GM21381 (cell line): ENCODE measurements around the gene MAGI1.

Experiments
- ATAC-seq: cut with Tn5 transposase; IDR thresholded peaks from one replicate; pipeline ENCODE4 v1.9.1; 2021; ENCODE audit warnings: mild to moderate bottlenecking, moderate library complexity; ENCODE audit not compliant: unreplicated experiment

The MAGI1 gene

DNA sequence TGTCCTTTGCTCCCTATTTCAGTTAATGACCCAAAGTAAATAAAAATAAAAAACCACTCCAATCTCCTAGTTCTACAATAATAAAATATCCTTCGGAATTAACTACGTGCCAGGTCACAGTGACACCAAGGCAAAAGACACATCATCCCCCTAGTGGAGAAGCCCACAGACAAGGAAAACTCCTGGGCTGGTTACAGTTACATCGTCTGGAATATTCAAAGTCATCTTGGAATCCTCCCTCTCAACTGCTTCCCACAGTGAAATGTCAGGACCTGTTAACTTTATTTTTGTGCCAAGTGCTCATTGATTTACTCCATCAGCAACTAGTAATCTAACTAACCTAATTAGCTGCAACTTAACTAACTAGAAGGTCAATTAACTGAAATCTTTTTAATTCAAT lies 349.3 kb downstream of the MAGI1 start:
- no peak for ATAC-seq

- no peak for ATAC-seq
Observed at GRCh38 chr3:65687741-65688140, 351.0 kb downstream of the MAGI1 start.

DNA sequence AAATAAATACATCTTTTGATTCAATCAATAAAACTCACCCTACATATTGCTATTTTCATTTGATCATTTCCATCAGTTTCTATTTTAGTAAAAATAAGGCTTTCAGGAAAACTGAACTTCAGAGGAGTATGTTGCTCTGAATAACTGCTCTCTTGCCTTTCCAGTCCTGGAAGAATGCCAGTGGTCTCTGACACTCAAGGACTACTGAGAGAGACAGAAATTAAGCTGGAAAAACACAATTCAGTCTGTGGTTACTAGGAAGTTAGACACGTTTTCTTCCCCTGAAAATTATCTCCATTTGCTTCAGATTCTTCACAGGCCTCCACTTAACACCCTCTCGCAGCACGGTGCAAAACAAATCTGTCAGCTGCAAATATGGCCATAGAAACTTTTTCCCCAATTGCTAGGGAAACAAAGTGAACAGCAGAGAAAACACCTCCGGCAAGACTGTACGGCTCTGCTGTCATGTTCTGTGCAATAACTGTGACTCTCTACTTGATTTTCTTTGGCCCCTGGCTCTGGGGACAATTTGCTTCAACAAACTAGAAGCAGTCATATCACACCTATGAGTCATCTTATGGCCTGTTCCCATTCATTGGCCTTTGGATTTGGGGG lies 353.0 kb downstream of the MAGI1 start:
- ATAC-seq, result no peak

DNA sequence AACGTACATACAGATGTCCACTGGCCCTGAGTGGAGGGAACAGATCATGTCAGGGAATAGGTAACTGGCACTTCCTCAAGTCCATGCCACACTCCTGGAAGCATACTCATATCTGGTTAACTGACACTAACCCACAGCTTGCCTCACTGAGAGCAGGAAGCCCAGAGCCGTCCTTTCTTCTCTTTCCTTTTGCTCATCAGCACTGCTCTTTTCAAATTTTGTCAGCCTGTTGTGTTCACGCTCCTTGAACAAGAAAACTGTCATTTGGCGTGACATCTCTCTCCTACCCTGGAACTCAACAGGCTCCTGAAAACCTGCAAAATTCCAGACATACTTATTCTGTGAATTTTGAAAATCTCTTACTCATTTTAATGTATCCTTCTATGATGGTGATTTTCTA lies 360.2 kb downstream of the MAGI1 start:
- ATAC-seq, result no peak

DNA sequence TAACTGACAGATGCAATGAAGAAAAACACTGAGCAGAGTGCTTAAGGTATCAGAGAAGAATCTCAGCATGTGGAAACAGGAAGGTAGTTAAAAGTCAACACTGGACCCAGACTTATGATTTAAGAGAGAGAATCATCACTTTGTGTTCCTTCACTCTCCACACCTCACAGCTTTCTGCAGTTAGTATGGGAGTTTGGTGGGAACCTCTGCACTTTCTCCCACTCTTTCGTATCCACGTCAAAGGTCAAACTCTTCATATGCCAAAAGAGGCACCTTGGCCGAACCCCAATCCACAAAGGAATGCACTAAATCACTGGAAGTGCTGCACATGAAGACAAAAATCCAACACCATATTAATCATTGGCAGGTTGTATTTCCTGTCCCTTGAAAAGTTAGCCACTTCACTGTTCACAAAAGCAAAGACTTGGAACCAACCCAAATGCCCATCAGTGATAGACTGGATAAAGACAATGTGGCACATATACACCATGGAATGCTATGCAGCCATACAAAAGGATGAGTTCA lies 361.2 kb downstream of the MAGI1 start:
- ATAC-seq, result no peak

- ATAC-seq, result no peak
Observed at GRCh38 chr3:65676580-65676979, 362.1 kb downstream of the MAGI1 start.

DNA sequence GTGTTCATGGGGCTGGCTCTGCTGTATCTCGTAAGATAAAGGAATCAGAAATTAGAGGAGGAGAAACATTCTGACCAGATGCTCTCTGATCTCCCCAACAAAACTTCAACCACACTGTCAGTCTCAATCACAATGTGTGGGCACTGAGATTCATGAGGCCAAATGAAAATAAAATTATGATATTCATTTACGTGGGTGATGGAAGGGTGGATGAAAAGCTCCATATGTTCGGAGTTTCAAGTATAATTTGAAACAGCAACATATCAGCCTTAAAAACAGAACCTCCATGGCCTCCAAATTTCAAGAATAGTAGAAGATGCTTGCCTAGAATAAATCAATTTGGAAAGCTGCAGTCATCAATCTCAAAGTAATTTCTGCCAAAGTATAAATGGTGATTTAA lies 363.7 kb downstream of the MAGI1 start:
- ATAC-seq, result no peak

- no peak for ATAC-seq
Observed at GRCh38 chr3:65674226-65674625, 364.5 kb downstream of the MAGI1 start.

GRCh38 chr3:65672871-65673815 lies 365.6 kb downstream of the MAGI1 start:
- no peak for ATAC-seq

GRCh38 chr3:65672061-65672460 lies 366.7 kb downstream of the MAGI1 start:
- ATAC-seq, result no peak

GRCh38 chr3:65671004-65671403 lies 367.7 kb downstream of the MAGI1 start:
- ATAC-seq, result no peak

DNA sequence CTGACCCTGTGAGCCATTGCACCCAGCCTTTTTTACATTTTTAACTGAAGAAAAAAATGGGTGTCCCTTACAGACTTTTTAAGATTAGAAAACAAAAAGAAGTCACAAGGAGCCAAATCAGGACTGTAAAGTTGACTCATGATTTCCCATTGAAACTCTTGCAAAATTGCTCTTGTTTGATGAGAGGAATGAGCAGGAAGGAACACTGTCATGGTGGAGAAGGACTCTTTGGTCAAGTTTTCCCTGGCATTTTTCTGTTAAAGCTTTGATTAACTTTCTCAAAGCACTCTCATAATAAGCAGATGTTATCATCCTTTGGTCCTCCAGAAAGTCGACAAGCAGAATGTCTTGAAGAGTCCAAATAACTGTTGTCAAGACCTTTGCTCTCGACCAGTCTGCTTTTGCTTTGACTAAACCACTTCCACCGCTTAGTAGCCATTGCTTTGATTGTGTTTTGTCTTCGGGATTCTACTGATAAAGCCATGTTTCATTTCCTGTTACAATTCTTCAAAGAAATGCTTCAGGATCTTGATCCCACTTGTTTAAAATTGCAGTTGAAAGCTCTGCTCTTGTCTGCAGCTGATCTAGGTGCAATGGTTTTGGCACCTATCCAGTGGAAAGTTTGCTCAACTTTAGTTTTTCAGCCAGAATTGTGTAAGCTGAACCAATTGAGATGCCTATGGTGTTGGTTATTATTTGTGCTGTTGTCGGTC lies 369.4 kb downstream of the MAGI1 start:
- ATAC-seq, result no peak

DNA sequence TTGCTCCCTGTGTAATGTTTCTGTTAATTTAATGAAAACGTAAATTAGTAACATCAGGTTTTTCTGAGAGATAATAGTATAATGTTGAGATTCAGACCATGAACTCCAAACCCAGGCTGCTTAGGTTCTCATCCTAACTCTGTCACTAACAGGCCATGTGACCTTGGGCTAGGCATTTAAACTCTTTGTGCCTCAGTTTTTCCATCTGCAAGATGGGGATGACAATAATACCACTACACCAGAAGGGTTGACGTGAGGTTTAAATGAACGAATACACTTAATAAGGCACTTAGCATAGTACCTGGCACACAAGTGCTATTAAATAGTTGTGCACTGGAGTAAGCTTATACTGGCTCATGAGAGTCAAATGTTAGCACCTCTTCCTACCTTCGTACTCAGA lies 370.8 kb downstream of the MAGI1 start:
- no peak for ATAC-seq

- ATAC-seq, result no peak
Observed at GRCh38 chr3:65666448-65667091, 372.1 kb downstream of the MAGI1 start.

DNA sequence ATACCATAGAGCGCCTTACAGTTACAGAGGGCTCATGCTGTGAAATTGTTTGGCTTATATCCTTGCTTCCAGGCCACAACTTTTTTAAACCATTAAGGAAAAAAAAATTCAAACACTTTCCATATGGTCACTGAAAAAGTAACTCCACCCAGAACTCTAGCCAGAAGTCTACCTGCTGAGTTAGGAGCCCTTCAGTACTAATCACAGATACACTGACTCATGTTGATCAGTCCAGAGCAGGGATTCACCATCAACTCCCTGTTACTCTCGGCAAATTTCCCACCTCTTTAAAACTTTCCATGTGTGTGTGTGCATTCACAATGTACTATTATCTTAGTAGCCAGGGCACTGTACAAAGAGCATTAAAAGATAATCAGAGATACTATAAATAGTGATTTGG lies 372.8 kb downstream of the MAGI1 start:
- no peak for ATAC-seq

GRCh38 chr3:65664931-65665330 lies 373.8 kb downstream of the MAGI1 start:
- no peak for ATAC-seq

- ATAC-seq, result no peak
Observed at GRCh38 chr3:65664446-65664845, 374.3 kb downstream of the MAGI1 start.

DNA sequence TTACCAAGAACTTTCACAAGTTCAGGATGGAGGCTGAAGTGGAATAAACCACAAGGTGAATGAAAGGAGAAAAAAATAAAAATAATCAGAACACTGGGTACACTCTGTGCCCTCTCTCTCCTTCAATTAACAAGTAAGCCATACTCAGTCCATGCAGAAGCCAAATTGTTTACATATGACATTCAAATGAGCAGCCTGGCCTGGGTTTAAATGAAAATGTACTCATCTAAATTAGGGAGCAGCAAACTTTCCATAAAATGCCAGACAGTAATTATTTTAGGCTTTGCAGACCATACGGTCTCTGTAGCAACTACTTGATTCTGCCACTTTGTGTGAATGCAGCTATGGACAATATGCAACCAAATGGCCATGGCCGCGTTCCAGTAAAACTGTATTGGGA lies 376.6 kb downstream of the MAGI1 start:
- no peak for ATAC-seq

- no peak for ATAC-seq
Observed at GRCh38 chr3:65660000-65660598, 378.6 kb downstream of the MAGI1 start.

DNA sequence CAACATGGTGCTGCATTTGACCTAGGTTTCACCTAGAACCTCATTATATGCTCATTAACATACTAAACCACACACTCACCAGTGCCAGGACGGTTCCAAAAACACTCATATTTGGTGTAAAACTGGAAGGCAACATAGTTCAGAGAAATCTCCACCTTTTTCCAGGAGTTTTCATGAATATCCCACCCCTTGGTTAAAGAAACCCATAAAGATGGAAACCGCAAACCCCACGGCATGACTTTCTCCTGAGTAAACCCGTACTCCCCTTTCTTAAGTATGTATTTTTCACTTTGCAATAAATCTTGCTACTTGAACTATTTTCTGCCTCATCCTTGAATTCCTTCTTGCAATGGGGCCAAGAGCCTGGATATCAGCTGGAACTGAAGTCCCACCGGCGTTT lies 379.3 kb downstream of the MAGI1 start:
- no peak for ATAC-seq

DNA sequence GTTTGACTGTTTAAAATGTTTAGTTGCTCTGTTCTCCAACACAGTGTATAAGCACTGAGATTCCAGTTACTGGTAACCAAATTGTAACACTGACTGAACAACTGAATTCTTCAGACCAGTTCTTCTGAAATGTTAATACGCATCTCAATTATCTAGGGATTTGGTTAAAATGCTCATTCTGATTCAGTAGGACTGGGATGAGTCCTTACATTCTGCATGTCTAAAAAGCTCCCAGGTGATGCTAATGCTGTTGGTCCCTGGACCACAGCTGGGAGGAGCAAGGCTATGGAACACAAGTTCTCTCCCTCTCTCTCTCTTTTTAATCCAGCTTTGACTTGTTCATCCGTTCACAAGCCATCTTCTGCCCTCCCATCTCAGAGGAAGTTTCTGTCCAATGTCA lies 380.3 kb downstream of the MAGI1 start:
- ATAC-seq, result no peak
